Esophagus muscularis mucosa (tissue), 4 donors: ENCODE results near the gene SNRNP70.

ENCODE experiments used
- CTCF ChIP-seq, 3 experiments: fragments of 200-600 bp in 2 of 3; fragments of 450-650 bp in 1 of 3; sonication (generic) in 2 of 3; IDR thresholded peaks; one replicate each; pipeline ENCODE4 v1.5.1; 2017 to 2019; ENCODE audit warnings: antibody characterized with exemption in 3 of 3, mild to moderate bottlenecking in 2 of 3, moderate library complexity in 1 of 3
- EP300 ChIP-seq: sonication (generic); formaldehyde crosslinking; IDR thresholded peaks from one replicate; pipeline ENCODE4 v1.6.1; 2017; ENCODE audit warnings: antibody characterized with exemption
- POLR2A ChIP-seq: fragments of 450-650 bp; IDR thresholded peaks from one replicate; pipeline ENCODE4 v1.6.1; 2017; ENCODE audit warnings: antibody characterized with exemption, moderate library complexity, mild to moderate bottlenecking, low read depth
- POLR2AphosphoS5 ChIP-seq, 2 donors: sonication (generic); formaldehyde crosslinking; IDR thresholded peaks; one replicate each; pipeline ENCODE4 v1.6.1; 2017; ENCODE audit warnings: antibody characterized with exemption in 2 of 2

- TF ChIP-seq EP300 (no peak), POLR2A (no peak), CTCF (IDR thresholded peaks at IDR 0.05) (no peak), POLR2AphosphoS5 (IDR thresholded peaks at IDR 0.05) (no peak)
These were observed 41.3 kb downstream of the SNRNP70 start for GRCh38 chr19:49126575-49126974.
